HepG2 (cell line): ENCODE measurements around the gene GMEB2. TPM values are rescaled to one million over a fixed set of nuclear protein-coding genes. Genes with fewer than 3 reads are reported as not detected.

Source experiments
- GATA4 ChIP-seq: sonication (generic); IDR thresholded peaks from 2 replicates; pipeline ENCODE4 v1.6.1; 2016; ENCODE audit warnings: antibody characterized with exemption, low read depth, borderline replicate concordance
- HMGA1 ChIP-seq: sonication (generic); formaldehyde crosslinking; conservative IDR thresholded peaks from 2 replicates; pipeline ENCODE4 v1.4.0; 2020; ENCODE audit warnings: missing genetic modification reagents
- KAT8 ChIP-seq: IDR thresholded peaks from 2 replicates; pipeline ENCODE4 v1.6.1; 2016; ENCODE audit warnings: missing genetic modification reagents, missing compliant biosample characterization
- POLR2AphosphoS2 ChIP-seq: IDR thresholded peaks from 2 replicates; pipeline ENCODE4 v1.6.1; 2011; ENCODE audit warnings: low read depth, low read length, improper control_type of control experiment
- TAF15 ChIP-seq: fragments of 200-400 bp; formaldehyde crosslinking; IDR thresholded peaks from one replicate; pipeline ENCODE4 v1.6.1; 2018; ENCODE audit warnings: mild to moderate bottlenecking, low read depth, low read length; ENCODE audit not compliant: poor library complexity, severe bottlenecking
- THAP11 ChIP-seq: IDR thresholded peaks from 2 replicates; pipeline ENCODE4 v1.6.1; 2016; ENCODE audit warnings: missing biosample characterization, missing genetic modification reagents
- U2AF2 ChIP-seq: fragments of 200-400 bp; formaldehyde crosslinking; IDR thresholded peaks from 2 replicates; pipeline ENCODE4 v1.6.1; 2017; ENCODE audit warnings: low read depth, mild to moderate bottlenecking, low read length
- ZMAT3 ChIP-seq: sonication (generic); formaldehyde crosslinking; conservative IDR thresholded peaks from 2 replicates; pipeline ENCODE4 v1.7.0; 2021; ENCODE audit warnings: missing genetic modification reagents
- ZNF496 ChIP-seq: sonication (generic); formaldehyde crosslinking; IDR thresholded peaks from 2 replicates; pipeline ENCODE4 v1.8.1; 2023; ENCODE audit warnings: mild to moderate bottlenecking, moderate library complexity, missing genetic modification reagents; ENCODE audit not compliant: insufficient replicate concordance
- ZNF543 ChIP-seq: sonication (generic); formaldehyde crosslinking; IDR thresholded peaks from 2 replicates; pipeline ENCODE4 v1.4.0; 2020; ENCODE audit warnings: mild to moderate bottlenecking, missing genetic modification reagents
- ZNF644 ChIP-seq: IDR thresholded peaks from 2 replicates; pipeline ENCODE4 v1.6.1; 2016; ENCODE audit warnings: low read depth
- ZNF790 ChIP-seq: sonication (generic); formaldehyde crosslinking; IDR thresholded peaks from 2 replicates; pipeline ENCODE4 v1.8.0; 2022; ENCODE audit warnings: missing genetic modification reagents, mild to moderate bottlenecking, borderline replicate concordance
- polyA plus RNA-seq, 8 experiments: library from polyadenylated mRNA; depleted of rRNA in 3 of 8; stranded (reverse) in 7 of 8; unstranded in 1 of 8; fragments of >200 nt; fragmentation: Illumina TruSeq in 4 of 8; extraction: Trizol in 4 of 8; gene quantifications; 2 replicates each; pipeline versions ENCODE4 v1.2.1 to v1.2.3, GENCODE V29; 2011 to 2016; ENCODE audit warnings: low read depth in 4 of 8, missing spikeins in 1 of 8, mixed read lengths in 1 of 8; ENCODE audit not compliant: insufficient read depth in 1 of 8
- total RNA-seq, 5 experiments: library from RNA; depleted of rRNA; stranded (reverse); fragments of >200 nt; fragmentation: Illumina TruSeq; extraction: Trizol; gene quantifications; 2 replicates each; pipeline ENCODE4 v1.2.3, GENCODE V29; 2016; ENCODE audit warnings: low read depth in 1 of 5
- TF ChIP-seq, protein P1 (sequence below): sonication (generic); formaldehyde crosslinking; IDR thresholded peaks from 2 replicates; pipeline ENCODE4 v1.5.0; 2020; ENCODE audit warnings: missing genetic modification reagents, mild to moderate bottlenecking, borderline replicate concordance
- TF ChIP-seq, protein P2 (sequence below): sonication (generic); formaldehyde crosslinking; IDR thresholded peaks from 2 replicates; pipeline ENCODE4 v1.5.1; 2020; ENCODE audit warnings: mild to moderate bottlenecking, missing genetic modification reagents, borderline replicate concordance
- TF ChIP-seq, protein P3 (sequence below): sonication (generic); formaldehyde crosslinking; IDR thresholded peaks from 2 replicates; pipeline ENCODE4 v1.4.0; 2020; ENCODE audit warnings: mild to moderate bottlenecking, missing genetic modification reagents
- TF ChIP-seq, protein P4 (sequence below): IDR thresholded peaks from 2 replicates; pipeline ENCODE4 v1.6.1; 2016; ENCODE audit warnings: mild to moderate bottlenecking
- TF ChIP-seq, protein P5 (sequence below): sonication (generic); IDR thresholded peaks from 2 replicates; pipeline ENCODE4 v1.6.1; 2016; ENCODE audit warnings: low read depth, borderline replicate concordance

GMEB2 gene
- total and polyA plus RNA-seq, 2 of the 13 experiments (the other 11 are each of a cell fraction or from before 2014, with no cell fraction given): 10.6 to 12.4 TPM

DNA sequence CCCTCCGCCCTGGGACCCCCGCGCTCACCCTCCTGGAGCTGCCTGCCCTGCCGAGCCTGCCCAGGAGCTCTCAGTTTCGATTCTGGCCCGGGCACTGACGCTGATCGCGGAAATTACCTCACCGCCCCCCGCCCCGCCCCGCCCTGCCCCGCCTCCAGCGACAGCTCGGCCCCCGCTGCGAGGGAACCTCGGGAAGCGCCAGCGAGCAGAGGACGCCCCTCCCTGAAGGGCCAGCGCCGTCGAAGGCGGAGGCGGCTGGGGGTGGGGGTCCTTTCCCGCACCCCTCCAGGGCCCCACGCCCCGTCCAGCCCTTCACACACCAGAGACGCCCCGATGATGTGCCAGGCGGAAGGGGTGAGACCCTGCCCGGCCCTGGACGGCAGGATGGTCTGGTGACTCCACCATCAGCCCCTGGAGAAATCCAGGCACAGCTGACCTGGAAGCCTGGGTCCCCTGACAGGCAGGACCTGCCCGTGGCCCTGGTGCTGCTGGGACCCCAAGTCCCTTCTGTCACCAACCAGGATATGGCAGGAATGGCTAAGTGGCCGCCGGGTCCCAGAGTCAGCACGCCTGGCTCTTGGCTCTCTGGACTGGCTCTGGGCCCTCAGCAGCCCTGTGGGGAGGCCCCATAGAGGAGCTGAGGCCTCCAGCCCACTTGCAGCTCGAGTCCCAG is 52.6 kb downstream of the GMEB2 start, which contains the start of gene HELZ2 (continued):
- TF ChIP-seq, protein P1, sequence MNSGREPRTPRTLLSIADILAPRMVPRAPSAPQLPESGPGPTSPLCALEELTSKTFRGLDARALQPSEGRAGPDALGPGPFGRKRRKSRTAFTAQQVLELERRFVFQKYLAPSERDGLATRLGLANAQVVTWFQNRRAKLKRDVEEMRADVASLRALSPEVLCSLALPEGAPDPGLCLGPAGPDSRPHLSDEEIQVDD (CRISPR knock-in tag): peak; percentile 28; the same call in 1 of the 2 replicates
- TF ChIP-seq POLR2AphosphoS2 (no peak), ZNF644 (CRISPR knock-in tag) (no peak), GATA4 (no peak), THAP11 (CRISPR knock-in tag) (0 out of 2 replicates have a peak, but pooled peaks have one; percentile 45), ZMAT3 (peak; percentile 21; the same call in 1 of the 2 replicates), ZNF496 (no peak), TAF15 (no peak), KAT8 (CRISPR knock-in tag) (0 out of 2 replicates have a peak, but pooled peaks have one; percentile 15), HMGA1 (CRISPR knock-in tag) (no peak), ZNF790 (CRISPR knock-in tag) (no peak), ZNF543 (CRISPR knock-in tag) (peak; percentile 19; the same call in 1 of the 2 replicates), U2AF2 (no peak)
- TF ChIP-seq, protein P2, sequence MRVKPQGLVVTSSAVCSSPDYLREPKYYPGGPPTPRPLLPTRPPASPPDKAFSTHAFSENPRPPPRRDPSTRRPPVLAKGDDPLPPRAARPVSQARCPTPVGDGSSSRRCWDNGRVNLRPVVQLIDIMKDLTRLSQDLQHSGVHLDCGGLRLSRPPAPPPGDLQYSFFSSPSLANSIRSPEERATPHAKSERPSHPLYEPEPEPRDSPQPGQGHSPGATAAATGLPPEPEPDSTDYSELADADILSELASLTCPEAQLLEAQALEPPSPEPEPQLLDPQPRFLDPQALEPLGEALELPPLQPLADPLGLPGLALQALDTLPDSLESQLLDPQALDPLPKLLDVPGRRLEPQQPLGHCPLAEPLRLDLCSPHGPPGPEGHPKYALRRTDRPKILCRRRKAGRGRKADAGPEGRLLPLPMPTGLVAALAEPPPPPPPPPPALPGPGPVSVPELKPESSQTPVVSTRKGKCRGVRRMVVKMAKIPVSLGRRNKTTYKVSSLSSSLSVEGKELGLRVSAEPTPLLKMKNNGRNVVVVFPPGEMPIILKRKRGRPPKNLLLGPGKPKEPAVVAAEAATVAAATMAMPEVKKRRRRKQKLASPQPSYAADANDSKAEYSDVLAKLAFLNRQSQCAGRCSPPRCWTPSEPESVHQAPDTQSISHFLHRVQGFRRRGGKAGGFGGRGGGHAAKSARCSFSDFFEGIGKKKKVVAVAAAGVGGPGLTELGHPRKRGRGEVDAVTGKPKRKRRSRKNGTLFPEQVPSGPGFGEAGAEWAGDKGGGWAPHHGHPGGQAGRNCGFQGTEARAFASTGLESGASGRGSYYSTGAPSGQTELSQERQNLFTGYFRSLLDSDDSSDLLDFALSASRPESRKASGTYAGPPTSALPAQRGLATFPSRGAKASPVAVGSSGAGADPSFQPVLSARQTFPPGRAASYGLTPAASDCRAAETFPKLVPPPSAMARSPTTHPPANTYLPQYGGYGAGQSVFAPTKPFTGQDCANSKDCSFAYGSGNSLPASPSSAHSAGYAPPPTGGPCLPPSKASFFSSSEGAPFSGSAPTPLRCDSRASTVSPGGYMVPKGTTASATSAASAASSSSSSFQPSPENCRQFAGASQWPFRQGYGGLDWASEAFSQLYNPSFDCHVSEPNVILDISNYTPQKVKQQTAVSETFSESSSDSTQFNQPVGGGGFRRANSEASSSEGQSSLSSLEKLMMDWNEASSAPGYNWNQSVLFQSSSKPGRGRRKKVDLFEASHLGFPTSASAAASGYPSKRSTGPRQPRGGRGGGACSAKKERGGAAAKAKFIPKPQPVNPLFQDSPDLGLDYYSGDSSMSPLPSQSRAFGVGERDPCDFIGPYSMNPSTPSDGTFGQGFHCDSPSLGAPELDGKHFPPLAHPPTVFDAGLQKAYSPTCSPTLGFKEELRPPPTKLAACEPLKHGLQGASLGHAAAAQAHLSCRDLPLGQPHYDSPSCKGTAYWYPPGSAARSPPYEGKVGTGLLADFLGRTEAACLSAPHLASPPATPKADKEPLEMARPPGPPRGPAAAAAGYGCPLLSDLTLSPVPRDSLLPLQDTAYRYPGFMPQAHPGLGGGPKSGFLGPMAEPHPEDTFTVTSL (CRISPR knock-in tag): no peak
- TF ChIP-seq, protein P3, sequence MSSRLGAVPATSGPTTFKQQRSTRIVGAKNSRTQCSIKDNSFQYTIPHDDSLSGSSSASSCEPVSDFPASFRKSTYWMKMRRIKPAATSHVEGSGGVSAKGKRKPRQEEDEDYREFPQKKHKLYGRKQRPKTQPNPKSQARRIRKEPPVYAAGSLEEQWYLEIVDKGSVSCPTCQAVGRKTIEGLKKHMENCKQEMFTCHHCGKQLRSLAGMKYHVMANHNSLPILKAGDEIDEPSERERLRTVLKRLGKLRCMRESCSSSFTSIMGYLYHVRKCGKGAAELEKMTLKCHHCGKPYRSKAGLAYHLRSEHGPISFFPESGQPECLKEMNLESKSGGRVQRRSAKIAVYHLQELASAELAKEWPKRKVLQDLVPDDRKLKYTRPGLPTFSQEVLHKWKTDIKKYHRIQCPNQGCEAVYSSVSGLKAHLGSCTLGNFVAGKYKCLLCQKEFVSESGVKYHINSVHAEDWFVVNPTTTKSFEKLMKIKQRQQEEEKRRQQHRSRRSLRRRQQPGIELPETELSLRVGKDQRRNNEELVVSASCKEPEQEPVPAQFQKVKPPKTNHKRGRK: no peak
- TF ChIP-seq, protein P4, sequence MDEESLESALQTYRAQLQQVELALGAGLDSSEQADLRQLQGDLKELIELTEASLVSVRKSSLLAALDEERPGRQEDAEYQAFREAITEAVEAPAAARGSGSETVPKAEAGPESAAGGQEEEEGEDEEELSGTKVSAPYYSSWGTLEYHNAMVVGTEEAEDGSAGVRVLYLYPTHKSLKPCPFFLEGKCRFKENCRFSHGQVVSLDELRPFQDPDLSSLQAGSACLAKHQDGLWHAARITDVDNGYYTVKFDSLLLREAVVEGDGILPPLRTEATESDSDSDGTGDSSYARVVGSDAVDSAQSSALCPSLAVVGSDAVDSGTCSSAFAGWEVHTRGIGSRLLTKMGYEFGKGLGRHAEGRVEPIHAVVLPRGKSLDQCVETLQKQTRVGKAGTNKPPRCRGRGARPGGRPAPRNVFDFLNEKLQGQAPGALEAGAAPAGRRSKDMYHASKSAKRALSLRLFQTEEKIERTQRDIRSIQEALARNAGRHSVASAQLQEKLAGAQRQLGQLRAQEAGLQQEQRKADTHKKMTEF (CRISPR knock-in tag): peak; percentile 10
- TF ChIP-seq, protein P5, sequence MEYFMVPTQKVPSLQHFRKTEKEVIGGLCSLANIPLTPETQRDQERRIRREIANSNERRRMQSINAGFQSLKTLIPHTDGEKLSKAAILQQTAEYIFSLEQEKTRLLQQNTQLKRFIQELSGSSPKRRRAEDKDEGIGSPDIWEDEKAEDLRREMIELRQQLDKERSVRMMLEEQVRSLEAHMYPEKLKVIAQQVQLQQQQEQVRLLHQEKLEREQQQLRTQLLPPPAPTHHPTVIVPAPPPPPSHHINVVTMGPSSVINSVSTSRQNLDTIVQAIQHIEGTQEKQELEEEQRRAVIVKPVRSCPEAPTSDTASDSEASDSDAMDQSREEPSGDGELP: peak; percentile 29; the same call in 1 of the 2 replicates
